ENCODE data around the gene FXR2. TPM values are rescaled to one million over a fixed set of nuclear protein-coding genes. Genes with fewer than 3 reads are reported as not detected.

The FXR2 gene
- total RNA-seq, 1 experiment from 2014 or later = 49.7 TPM

- no peak for TF ChIP-seq CEBPB (IDR thresholded peaks at IDR 0.05; ENCODE audit: low read depth)
- TF ChIP-seq EGR1 (IDR thresholded peaks at IDR 0.05; ENCODE audit: low read depth) = no peak
- TF ChIP-seq SRF (IDR thresholded peaks at IDR 0.05; ENCODE audit: low read depth) = no peak
- no peak for TF ChIP-seq CBX3 (IDR thresholded peaks at IDR 0.05; ENCODE audit: low read depth)
- TF ChIP-seq YY1 (IDR thresholded peaks at IDR 0.05; ENCODE audit: extremely low read depth, insufficient replicate concordance, low read depth, low read length) = no peak
- no peak for TF ChIP-seq ZNF274 (IDR thresholded peaks at IDR 0.05; ENCODE audit: low read depth, low read length)
- no peak for TF ChIP-seq CTCF (IDR thresholded peaks at IDR 0.05 in 2 of 3, conservative IDR thresholded peaks at IDR 0.05 in 1 of 3; ENCODE audit: borderline replicate concordance in 1 of 3, insufficient read depth in 1 of 3, low read depth in 2 of 3, low read length in 2 of 3)
- TF ChIP-seq ATF3 (IDR thresholded peaks at IDR 0.05) = no peak
- H2AFZ ChIP-seq (ENCODE audit: low read depth, low read length, poor library complexity, severe bottlenecking) = no peak overlapping the region
- no peaks in the 10 kb centered on the region for H3K79me2 ChIP-seq (ENCODE audit: insufficient read depth, low read length)
- no peaks in the 10 kb centered on the region for H3K36me3 ChIP-seq (ENCODE audit: control insufficient read depth in 1 of 2, insufficient read depth in 2 of 2, low read length in 2 of 2)
- no peaks in the 10 kb centered on the region for H4K20me1 ChIP-seq (ENCODE audit: insufficient read depth)
- no peaks in the 10 kb centered on the region for H3K4me1 ChIP-seq (ENCODE audit: control insufficient read depth in 1 of 2, insufficient read depth in 2 of 2, low read length in 2 of 2)
- intact Hi-C loops (cut with micrococcal nuclease) = no loop called here
- CTCF ChIA-PET = interaction anchor here (0.9 kb wide), 1 partner anchor 14 kb away, joined by 3 read pairs; no protein-coding TSS in a partner anchor
- no peak overlapping the region for H3K27ac ChIP-seq (ENCODE audit: low read depth, low read length)
- H3K9me2 ChIP-seq (ENCODE audit: insufficient read depth) = no peaks in the 10 kb centered on the region
- H3K9me3 ChIP-seq (ENCODE audit: control insufficient read depth in 1 of 2, insufficient read depth in 1 of 2, low read depth in 1 of 2, low read length in 2 of 2) = no peaks in the 10 kb centered on the region
- RAD21 ChIA-PET (ENCODE audit: low non-redundant PET in 1 of 2, low total read pairs in 2 of 2, uncharacterized antibody in 2 of 2, unreplicated experiment in 2 of 2) = no interaction called here
- DNase-seq (ENCODE audit: low read depth, low spot score) (no peak), ATAC-seq (no peak)
- H3K27me3 ChIP-seq (ENCODE audit: insufficient read depth, low read length) = no peaks in the 10 kb centered on the region
- POLR2A ChIA-PET = no interaction called here
- BruUV-seq (replicated peaks) = no TSS peak
- H3K9ac ChIP-seq (ENCODE audit: low read length) = no peak overlapping the region
- H3K4me2 ChIP-seq (ENCODE audit: low read length) = no peak overlapping the region
- no peak overlapping the region for H3K4me3 ChIP-seq (replicated peaks in 1 of 2; ENCODE audit: low read depth in 1 of 2, low read length in 2 of 2)
Observed at GRCh38 chr17:7646457-7646856, 31.8 kb upstream of the FXR2 start.

- H3K36me3 ChIP-seq (ENCODE audit: control insufficient read depth in 1 of 2, insufficient read depth in 2 of 2, low read length in 2 of 2) = no peaks in the 10 kb centered on the region
- DNase-seq (ENCODE audit: low read depth, low spot score) (no peak), ATAC-seq (no peak)
- H3K27me3 ChIP-seq (ENCODE audit: insufficient read depth, low read length) = no peaks in the 10 kb centered on the region
- RAD21 ChIA-PET (ENCODE audit: low non-redundant PET in 1 of 2, low total read pairs in 2 of 2, uncharacterized antibody in 2 of 2, unreplicated experiment in 2 of 2) = no interaction called here
- no peak overlapping the region for H3K4me2 ChIP-seq (ENCODE audit: low read length)
- H3K4me1 ChIP-seq (ENCODE audit: control insufficient read depth in 1 of 2, insufficient read depth in 2 of 2, low read length in 2 of 2) = no peaks in the 10 kb centered on the region
- POLR2A ChIA-PET = no interaction called here
- H3K27ac ChIP-seq (ENCODE audit: low read depth, low read length) = no peak overlapping the region
- CTCF ChIA-PET = no interaction called here
- no peak overlapping the region for H2AFZ ChIP-seq (ENCODE audit: low read depth, low read length, poor library complexity, severe bottlenecking)
- no peaks in the 10 kb centered on the region for H3K9me2 ChIP-seq (ENCODE audit: insufficient read depth)
- H3K79me2 ChIP-seq (ENCODE audit: insufficient read depth, low read length) = no peaks in the 10 kb centered on the region
- no peak overlapping the region for H3K9ac ChIP-seq (ENCODE audit: low read length)
- intact Hi-C loops (cut with micrococcal nuclease) = no loop called here
- no peaks in the 10 kb centered on the region for H4K20me1 ChIP-seq (ENCODE audit: insufficient read depth)
- BruUV-seq (replicated peaks) = no TSS peak
- H3K9me3 ChIP-seq (ENCODE audit: control insufficient read depth in 1 of 2, insufficient read depth in 1 of 2, low read depth in 1 of 2, low read length in 2 of 2) = no peaks in the 10 kb centered on the region
- no peak overlapping the region for H3K4me3 ChIP-seq (replicated peaks in 1 of 2; ENCODE audit: low read depth in 1 of 2, low read length in 2 of 2)
- TF ChIP-seq EZH2 (IDR thresholded peaks at IDR 0.05) (no peak), YY1 (IDR thresholded peaks at IDR 0.05; ENCODE audit: extremely low read depth, insufficient replicate concordance, low read depth, low read length) (no peak), ZBTB33 (IDR thresholded peaks at IDR 0.05; ENCODE audit: extremely low read depth, insufficient replicate concordance, low read length) (no peak), SIN3A (IDR thresholded peaks at IDR 0.05; ENCODE audit: low read depth) (no peak), ZNF274 (IDR thresholded peaks at IDR 0.05; ENCODE audit: low read depth, low read length) (no peak), FOSL1 (IDR thresholded peaks at IDR 0.05; ENCODE audit: low read depth) (no peak), CTCF (IDR thresholded peaks at IDR 0.05 in 2 of 3, conservative IDR thresholded peaks at IDR 0.05 in 1 of 3; ENCODE audit: borderline replicate concordance in 1 of 3, insufficient read depth in 1 of 3, low read depth in 2 of 3, low read length in 2 of 3) (no peak), ELF1 (IDR thresholded peaks at IDR 0.05; ENCODE audit: borderline replicate concordance, low read depth) (no peak), SP1 (IDR thresholded peaks at IDR 0.05; ENCODE audit: low read depth) (no peak), SRF (IDR thresholded peaks at IDR 0.05; ENCODE audit: low read depth) (no peak)
Observed at GRCh38 chr17:7644775-7645174, 30.1 kb upstream of the FXR2 start.
